HepG2 (cell line): ENCODE data around the gene CSNK1D. TPM values are rescaled to one million over a fixed set of nuclear protein-coding genes. Genes with fewer than 3 reads are reported as not detected.

Source experiments
- ATM ChIP-seq: fragments of 450-650 bp; IDR thresholded peaks from 2 replicates; pipeline ENCODE4 v1.7.1; 2017; ENCODE audit warnings: mild to moderate bottlenecking, borderline replicate concordance
- HOXA9 ChIP-seq: sonication (generic); formaldehyde crosslinking; IDR thresholded peaks from 2 replicates; pipeline ENCODE4 v1.8.1; 2022; ENCODE audit warnings: missing genetic modification reagents, mild to moderate bottlenecking, moderate library complexity, borderline replicate concordance
- HOXD1 ChIP-seq: sonication (generic); formaldehyde crosslinking; IDR thresholded peaks from 2 replicates; pipeline ENCODE4 v1.5.0; 2020; ENCODE audit warnings: missing genetic modification reagents
- MYNN ChIP-seq: sonication (generic); formaldehyde crosslinking; IDR thresholded peaks from 2 replicates; pipeline ENCODE4 v1.4.0; 2020; ENCODE audit warnings: mild to moderate bottlenecking, low read depth, missing genetic modification reagents
- NKX3-1 ChIP-seq: sonication (generic); formaldehyde crosslinking; IDR thresholded peaks from 2 replicates; pipeline ENCODE4 v1.5.0; 2020; ENCODE audit warnings: missing genetic modification reagents
- NR2C2 ChIP-seq: sonication (generic); formaldehyde crosslinking; IDR thresholded peaks from 2 replicates; pipeline ENCODE4 v1.4.0; 2020; ENCODE audit warnings: missing genetic modification reagents, mild to moderate bottlenecking, moderate library complexity, borderline replicate concordance
- SMAD1 ChIP-seq: sonication (generic); formaldehyde crosslinking; IDR thresholded peaks from 2 replicates; pipeline ENCODE4 v1.4.0; 2020; ENCODE audit warnings: missing genetic modification reagents, low read depth, mild to moderate bottlenecking, borderline replicate concordance
- SYNCRIP ChIP-seq: fragments of 200-400 bp; formaldehyde crosslinking; IDR thresholded peaks from 2 replicates; pipeline ENCODE4 v1.6.1; 2018; ENCODE audit warnings: mild to moderate bottlenecking, low read depth, low read length; ENCODE audit not compliant: insufficient read depth
- TBL1XR1 ChIP-seq: fragments of 150-350 bp; IDR thresholded peaks from 2 replicates; pipeline ENCODE4 v1.6.1; 2014; ENCODE audit warnings: borderline replicate concordance, low read length; ENCODE audit not compliant: partially characterized antibody
- ZC3H13 ChIP-seq: sonication (generic); formaldehyde crosslinking; IDR thresholded peaks from 2 replicates; pipeline ENCODE4 v1.8.1; 2023; ENCODE audit warnings: mild to moderate bottlenecking, missing genetic modification reagents, moderate library complexity
- ZNF30 ChIP-seq: sonication (generic); formaldehyde crosslinking; IDR thresholded peaks from 2 replicates; pipeline ENCODE4 v1.5.0; 2020; ENCODE audit warnings: mild to moderate bottlenecking, missing genetic modification reagents
- ZNF451 ChIP-seq: sonication (generic); formaldehyde crosslinking; IDR thresholded peaks from 2 replicates; pipeline ENCODE4 v1.5.0; 2020; ENCODE audit warnings: mild to moderate bottlenecking, missing genetic modification reagents
- ZNF781 ChIP-seq: sonication (generic); formaldehyde crosslinking; IDR thresholded peaks from 2 replicates; pipeline ENCODE4 v1.5.1; 2020; ENCODE audit warnings: borderline replicate concordance, mild to moderate bottlenecking, missing genetic modification reagents; ENCODE audit errors: not compliant biosample characterization
- polyA plus RNA-seq, 8 experiments: library from polyadenylated mRNA; depleted of rRNA in 3 of 8; stranded (reverse) in 7 of 8; unstranded in 1 of 8; fragments of >200 nt; fragmentation: Illumina TruSeq in 4 of 8; extraction: Trizol in 4 of 8; gene quantifications; 2 replicates each; pipeline versions ENCODE4 v1.2.1 to v1.2.3, GENCODE V29; 2011 to 2016; ENCODE audit warnings: low read depth in 4 of 8, missing spikeins in 1 of 8, mixed read lengths in 1 of 8; ENCODE audit not compliant: insufficient read depth in 1 of 8
- total RNA-seq, 5 experiments: library from RNA; depleted of rRNA; stranded (reverse); fragments of >200 nt; fragmentation: Illumina TruSeq; extraction: Trizol; gene quantifications; 2 replicates each; pipeline ENCODE4 v1.2.3, GENCODE V29; 2016; ENCODE audit warnings: low read depth in 1 of 5
- TF ChIP-seq, protein P1 (sequence below): sonication (generic); formaldehyde crosslinking; IDR thresholded peaks from 2 replicates; pipeline ENCODE4 v1.4.0; 2020; ENCODE audit warnings: missing genetic modification reagents
- TF ChIP-seq, protein P2 (sequence below), 2 experiments: sonication (generic) in 1 of 2; formaldehyde crosslinking in 1 of 2; IDR thresholded peaks; 2 replicates each; pipeline versions ENCODE4 v1.5.1 to v1.6.1; 2011 to 2020; ENCODE audit warnings: borderline replicate concordance in 1 of 2, low read depth in 1 of 2, low read length in 1 of 2, mild to moderate bottlenecking in 1 of 2, missing genetic modification reagents in 1 of 2, moderate library complexity in 1 of 2
- TF ChIP-seq, protein P3 (sequence below): sonication (generic); formaldehyde crosslinking; IDR thresholded peaks from 2 replicates; pipeline ENCODE4 v1.4.0; 2020; ENCODE audit warnings: missing genetic modification reagents
- TF ChIP-seq, protein P4 (sequence below): sonication (generic); formaldehyde crosslinking; conservative IDR thresholded peaks from 2 replicates; pipeline ENCODE4 v1.8.0; 2022; ENCODE audit warnings: low read depth, missing genetic modification reagents

CSNK1D gene
- total and polyA plus RNA-seq, 2 of the 13 experiments (the other 11 are each of a cell fraction or from before 2014, with no cell fraction given), result 31.5 to 128 TPM

DNA sequence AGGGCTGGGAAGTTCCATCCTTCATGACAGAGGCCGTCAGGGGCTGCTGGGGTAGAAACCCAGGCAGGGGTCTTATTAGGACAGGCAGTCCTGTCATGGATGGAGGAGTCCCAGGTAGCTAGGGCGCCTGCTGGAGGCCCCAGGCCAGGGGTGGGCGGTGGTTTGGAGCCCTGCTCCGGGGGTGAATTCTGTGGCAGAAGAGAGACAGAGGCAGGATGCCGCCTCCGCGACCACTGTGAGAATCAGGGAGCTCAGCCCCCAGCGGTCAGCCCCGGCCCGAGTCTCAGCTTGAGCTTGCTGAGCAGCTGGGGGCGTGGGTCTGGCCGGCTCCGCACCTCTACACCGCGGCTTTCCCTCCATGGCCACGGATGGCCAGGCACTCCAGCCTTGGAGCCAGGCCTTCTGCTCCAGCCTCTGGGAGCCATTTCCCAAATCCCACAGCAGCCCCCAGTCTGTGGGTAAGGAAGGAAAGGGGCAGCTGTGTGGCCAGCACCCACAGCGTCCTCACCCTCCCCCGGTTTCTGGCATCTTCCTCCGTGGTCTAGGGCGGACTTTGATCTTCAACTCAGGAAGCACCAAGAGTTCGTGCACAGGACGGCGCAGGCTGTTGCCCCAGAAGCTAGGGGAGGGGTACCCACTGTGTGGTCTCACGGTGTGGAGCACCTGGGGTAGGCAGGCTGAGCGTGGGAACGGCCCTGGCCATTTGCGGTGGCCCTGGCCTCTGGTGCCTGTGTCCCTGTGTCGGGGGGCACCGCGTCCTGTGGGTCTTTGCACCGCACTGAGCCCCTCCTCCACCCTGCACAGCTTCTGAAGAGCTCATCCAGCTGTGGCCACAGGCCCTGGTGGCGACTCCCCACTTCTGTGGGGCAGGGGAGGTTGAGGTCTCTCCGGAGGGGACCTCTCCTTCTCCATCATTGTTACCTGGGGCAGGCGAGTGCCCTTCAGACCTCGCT, 29.8 kb upstream of the CSNK1D start (continued):
- TF ChIP-seq TBL1XR1 (no peak), NKX3-1 (CRISPR knock-in tag) (no peak), ZNF781 (CRISPR knock-in tag) (peak; percentile 71), HOXA9 (CRISPR knock-in tag) (no peak), NR2C2 (no peak), MYNN (no peak), ZNF451 (CRISPR knock-in tag) (peak; percentile 75; the same call in 1 of the 2 replicates), SYNCRIP (no peak), HOXD1 (CRISPR knock-in tag) (no peak), ZNF30 (CRISPR knock-in tag) (peak; percentile 53; the same call in 1 of the 2 replicates), ATM (no peak), ZC3H13 (CRISPR knock-in tag) (no peak), SMAD1 (CRISPR knock-in tag) (no peak; the same call in 1 of the 2 replicates)
- TF ChIP-seq, protein P1, sequence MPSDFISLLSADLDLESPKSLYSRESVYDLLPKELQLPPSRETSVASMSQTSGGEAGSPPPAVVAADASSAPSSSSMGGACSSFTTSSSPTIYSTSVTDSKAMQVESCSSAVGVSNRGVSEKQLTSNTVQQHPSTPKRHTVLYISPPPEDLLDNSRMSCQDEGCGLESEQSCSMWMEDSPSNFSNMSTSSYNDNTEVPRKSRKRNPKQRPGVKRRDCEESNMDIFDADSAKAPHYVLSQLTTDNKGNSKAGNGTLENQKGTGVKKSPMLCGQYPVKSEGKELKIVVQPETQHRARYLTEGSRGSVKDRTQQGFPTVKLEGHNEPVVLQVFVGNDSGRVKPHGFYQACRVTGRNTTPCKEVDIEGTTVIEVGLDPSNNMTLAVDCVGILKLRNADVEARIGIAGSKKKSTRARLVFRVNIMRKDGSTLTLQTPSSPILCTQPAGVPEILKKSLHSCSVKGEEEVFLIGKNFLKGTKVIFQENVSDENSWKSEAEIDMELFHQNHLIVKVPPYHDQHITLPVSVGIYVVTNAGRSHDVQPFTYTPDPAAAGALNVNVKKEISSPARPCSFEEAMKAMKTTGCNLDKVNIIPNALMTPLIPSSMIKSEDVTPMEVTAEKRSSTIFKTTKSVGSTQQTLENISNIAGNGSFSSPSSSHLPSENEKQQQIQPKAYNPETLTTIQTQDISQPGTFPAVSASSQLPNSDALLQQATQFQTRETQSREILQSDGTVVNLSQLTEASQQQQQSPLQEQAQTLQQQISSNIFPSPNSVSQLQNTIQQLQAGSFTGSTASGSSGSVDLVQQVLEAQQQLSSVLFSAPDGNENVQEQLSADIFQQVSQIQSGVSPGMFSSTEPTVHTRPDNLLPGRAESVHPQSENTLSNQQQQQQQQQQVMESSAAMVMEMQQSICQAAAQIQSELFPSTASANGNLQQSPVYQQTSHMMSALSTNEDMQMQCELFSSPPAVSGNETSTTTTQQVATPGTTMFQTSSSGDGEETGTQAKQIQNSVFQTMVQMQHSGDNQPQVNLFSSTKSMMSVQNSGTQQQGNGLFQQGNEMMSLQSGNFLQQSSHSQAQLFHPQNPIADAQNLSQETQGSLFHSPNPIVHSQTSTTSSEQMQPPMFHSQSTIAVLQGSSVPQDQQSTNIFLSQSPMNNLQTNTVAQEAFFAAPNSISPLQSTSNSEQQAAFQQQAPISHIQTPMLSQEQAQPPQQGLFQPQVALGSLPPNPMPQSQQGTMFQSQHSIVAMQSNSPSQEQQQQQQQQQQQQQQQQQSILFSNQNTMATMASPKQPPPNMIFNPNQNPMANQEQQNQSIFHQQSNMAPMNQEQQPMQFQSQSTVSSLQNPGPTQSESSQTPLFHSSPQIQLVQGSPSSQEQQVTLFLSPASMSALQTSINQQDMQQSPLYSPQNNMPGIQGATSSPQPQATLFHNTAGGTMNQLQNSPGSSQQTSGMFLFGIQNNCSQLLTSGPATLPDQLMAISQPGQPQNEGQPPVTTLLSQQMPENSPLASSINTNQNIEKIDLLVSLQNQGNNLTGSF (CRISPR knock-in tag), result no peak
- TF ChIP-seq, protein P2, sequence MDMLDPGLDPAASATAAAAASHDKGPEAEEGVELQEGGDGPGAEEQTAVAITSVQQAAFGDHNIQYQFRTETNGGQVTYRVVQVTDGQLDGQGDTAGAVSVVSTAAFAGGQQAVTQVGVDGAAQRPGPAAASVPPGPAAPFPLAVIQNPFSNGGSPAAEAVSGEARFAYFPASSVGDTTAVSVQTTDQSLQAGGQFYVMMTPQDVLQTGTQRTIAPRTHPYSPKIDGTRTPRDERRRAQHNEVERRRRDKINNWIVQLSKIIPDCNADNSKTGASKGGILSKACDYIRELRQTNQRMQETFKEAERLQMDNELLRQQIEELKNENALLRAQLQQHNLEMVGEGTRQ (IDR thresholded peaks at IDR 0.05; ENCODE audit: low read depth, low read length), result no peak
- TF ChIP-seq, protein P2 (CRISPR knock-in tag; IDR thresholded peaks at IDR 0.05; ENCODE audit: borderline replicate concordance), result no peak
- TF ChIP-seq, protein P3, sequence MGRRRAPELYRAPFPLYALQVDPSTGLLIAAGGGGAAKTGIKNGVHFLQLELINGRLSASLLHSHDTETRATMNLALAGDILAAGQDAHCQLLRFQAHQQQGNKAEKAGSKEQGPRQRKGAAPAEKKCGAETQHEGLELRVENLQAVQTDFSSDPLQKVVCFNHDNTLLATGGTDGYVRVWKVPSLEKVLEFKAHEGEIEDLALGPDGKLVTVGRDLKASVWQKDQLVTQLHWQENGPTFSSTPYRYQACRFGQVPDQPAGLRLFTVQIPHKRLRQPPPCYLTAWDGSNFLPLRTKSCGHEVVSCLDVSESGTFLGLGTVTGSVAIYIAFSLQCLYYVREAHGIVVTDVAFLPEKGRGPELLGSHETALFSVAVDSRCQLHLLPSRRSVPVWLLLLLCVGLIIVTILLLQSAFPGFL, result no peak
- TF ChIP-seq, protein P4, sequence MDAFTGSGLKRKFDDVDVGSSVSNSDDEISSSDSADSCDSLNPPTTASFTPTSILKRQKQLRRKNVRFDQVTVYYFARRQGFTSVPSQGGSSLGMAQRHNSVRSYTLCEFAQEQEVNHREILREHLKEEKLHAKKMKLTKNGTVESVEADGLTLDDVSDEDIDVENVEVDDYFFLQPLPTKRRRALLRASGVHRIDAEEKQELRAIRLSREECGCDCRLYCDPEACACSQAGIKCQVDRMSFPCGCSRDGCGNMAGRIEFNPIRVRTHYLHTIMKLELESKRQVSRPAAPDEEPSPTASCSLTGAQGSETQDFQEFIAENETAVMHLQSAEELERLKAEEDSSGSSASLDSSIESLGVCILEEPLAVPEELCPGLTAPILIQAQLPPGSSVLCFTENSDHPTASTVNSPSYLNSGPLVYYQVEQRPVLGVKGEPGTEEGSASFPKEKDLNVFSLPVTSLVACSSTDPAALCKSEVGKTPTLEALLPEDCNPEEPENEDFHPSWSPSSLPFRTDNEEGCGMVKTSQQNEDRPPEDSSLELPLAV (CRISPR knock-in tag), result no peak
